Bronchial epithelial cell (primary cell): ENCODE measurements around the gene RAD9A. TPM values are rescaled to one million over a fixed set of nuclear protein-coding genes. Genes with fewer than 3 reads are reported as not detected.

Source experiments
- DNase-seq: peaks from one replicate; pipeline ENCODE4 v3.0.0-alpha.2; 2010; ENCODE audit warnings: low read depth
- FAIRE-seq: peaks from 2 replicates; lab custom pipeline; 2011; peaks lifted over from hg19 to GRCh38; lab: Jason Lieb, UNC
- H3K27me3 ChIP-seq: 2 replicates; pipeline ENCODE4 v1.5.1; 2011; ENCODE audit warnings: low read length; ENCODE audit not compliant: control insufficient read depth, insufficient read depth
- H3K36me3 ChIP-seq: 2 replicates; pipeline ENCODE4 v1.5.1; 2011; ENCODE audit warnings: low read length; ENCODE audit not compliant: control insufficient read depth, insufficient read depth
- H3K4me3 ChIP-seq: 2 replicates; pipeline ENCODE4 v1.5.1; 2011; ENCODE audit warnings: mild to moderate bottlenecking, low read depth, low read length, control low read depth
- total RNA-seq: library from RNA; depleted of rRNA; stranded (reverse); fragments of >200 nt; gene quantifications from 2 replicates; pipeline ENCODE4 v1.2.1, GENCODE V29; 2014
- TF ChIP-seq, protein P1 (sequence below): IDR thresholded peaks from 2 replicates; pipeline ENCODE4 v1.5.1; 2011; ENCODE audit warnings: mild to moderate bottlenecking, moderate library complexity, low read length, control low read depth, inconsistent platforms; ENCODE audit not compliant: insufficient read depth, severe bottlenecking

The RAD9A gene
- total RNA-seq, 1 donor from 2014 or later = 8.7 TPM

DNA sequence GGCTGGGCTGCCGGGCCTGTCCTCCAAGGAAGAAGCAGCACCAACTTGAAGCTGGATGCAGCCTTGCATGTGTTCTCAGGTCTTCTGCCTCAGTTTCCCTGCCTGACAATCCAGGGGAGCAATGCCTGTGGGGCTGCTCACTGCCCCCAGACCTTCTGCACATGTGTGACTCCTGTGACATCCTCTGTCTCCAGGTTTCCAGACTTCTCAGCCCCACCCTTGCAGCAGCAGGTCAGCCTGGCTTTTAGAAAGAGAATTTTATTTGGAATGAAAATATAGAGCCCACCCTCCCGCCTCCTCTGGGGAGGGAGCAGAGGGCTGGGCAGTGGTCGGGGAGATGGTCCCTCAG lies 46.0 kb downstream of the RAD9A start:
- TF ChIP-seq, protein P1, sequence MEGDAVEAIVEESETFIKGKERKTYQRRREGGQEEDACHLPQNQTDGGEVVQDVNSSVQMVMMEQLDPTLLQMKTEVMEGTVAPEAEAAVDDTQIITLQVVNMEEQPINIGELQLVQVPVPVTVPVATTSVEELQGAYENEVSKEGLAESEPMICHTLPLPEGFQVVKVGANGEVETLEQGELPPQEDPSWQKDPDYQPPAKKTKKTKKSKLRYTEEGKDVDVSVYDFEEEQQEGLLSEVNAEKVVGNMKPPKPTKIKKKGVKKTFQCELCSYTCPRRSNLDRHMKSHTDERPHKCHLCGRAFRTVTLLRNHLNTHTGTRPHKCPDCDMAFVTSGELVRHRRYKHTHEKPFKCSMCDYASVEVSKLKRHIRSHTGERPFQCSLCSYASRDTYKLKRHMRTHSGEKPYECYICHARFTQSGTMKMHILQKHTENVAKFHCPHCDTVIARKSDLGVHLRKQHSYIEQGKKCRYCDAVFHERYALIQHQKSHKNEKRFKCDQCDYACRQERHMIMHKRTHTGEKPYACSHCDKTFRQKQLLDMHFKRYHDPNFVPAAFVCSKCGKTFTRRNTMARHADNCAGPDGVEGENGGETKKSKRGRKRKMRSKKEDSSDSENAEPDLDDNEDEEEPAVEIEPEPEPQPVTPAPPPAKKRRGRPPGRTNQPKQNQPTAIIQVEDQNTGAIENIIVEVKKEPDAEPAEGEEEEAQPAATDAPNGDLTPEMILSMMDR = no peak
- H3K36me3 ChIP-seq = peaks cover 35% of the 10 kb centered on the region
- DNase-seq (no peak), FAIRE-seq (no peak)
- no peaks in the 10 kb centered on the region for H3K27me3 ChIP-seq
- no peak overlapping the region for H3K4me3 ChIP-seq

DNA sequence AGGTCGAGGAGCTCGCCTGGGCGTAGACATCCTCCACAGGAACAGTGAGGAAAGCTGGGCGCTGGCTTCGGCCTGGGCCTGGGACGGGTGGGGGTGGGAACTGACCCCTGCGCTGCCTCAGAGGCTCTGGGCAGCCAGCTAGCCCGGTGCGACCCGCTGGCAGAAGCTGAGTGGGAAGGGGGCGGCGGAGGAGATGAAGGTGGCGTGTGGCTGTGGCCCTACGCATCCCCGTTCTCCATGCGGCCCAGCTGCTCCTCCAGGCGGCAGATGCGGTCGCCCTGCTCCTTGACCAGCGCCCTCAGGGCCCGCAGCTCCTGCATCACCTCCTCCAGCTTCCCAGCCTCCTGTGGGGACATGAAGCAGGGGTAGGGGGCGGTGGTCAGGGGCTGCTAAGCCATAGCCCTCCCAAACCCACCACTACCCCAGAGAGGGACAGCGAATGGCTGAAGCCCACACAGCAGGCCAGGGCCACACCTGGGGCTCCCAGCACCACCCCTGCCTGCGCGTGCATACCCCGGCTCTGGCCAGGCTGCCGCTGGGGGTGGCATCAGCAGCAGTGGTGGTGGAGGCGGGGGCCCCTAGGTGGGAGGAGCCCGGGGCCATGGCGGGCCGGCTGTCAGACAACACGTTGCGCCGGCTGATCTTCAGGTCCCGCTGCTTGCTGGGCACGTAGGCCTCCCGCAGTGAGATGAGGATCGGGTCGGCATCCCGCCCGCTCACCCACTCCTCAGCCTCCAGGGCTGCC lies 46.5 kb downstream of the RAD9A start:
- no peak overlapping the region for H3K4me3 ChIP-seq
- H3K36me3 ChIP-seq = peaks cover 31% of the 10 kb centered on the region
- TF ChIP-seq, protein P1 = no peak
- DNase-seq (no peak), FAIRE-seq (no peak)
- H3K27me3 ChIP-seq = no peaks in the 10 kb centered on the region

DNA sequence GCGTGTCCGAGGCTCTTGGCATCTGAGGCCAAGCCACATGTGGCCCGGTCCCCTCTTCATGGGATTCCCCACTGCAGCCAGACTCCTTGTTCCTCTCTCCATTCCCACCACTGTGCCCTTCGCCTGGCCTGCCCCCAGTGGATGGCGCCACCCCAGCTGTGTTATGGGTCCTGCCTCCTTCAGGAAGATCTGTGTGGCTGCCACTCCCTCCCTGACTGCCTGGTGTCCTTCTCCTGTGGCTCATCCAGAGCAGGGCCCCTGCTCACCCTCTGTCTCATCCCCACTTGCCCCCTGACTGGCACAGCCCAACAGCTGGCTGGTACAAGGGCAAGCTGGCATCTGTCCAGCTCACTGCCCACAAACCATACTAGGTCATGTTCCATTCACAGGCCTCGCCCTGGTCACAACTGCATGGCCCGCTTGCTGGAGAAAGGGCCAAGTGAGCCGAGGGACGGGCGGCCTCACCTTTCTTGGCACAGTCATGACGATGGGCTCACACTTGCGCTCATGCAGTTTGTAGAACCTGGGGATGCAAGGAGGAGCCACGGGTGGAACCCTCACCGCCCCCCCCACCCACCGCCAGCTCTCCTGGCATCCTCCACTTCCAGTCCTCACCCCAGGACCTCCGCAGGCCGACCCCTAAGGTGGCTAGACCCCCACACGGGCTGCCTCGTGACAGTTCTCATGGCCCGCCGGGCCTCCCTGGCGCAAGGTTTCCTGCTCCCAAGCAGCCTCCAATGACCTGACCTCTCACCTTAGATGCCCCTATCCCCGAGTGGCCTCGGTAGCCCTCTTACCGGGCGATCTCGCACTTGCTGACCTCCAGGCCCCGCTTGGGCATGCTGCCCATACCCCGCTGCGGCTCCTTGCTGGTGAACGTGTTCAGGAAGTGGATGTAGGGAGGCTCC lies 47.8 kb downstream of the RAD9A start:
- peaks cover 21% of the 10 kb centered on the region for H3K36me3 ChIP-seq
- FAIRE-seq (no peak), DNase-seq (peak; percentile 20)
- H3K27me3 ChIP-seq = no peaks in the 10 kb centered on the region
- H3K4me3 ChIP-seq = no peak overlapping the region
- TF ChIP-seq, protein P1 = peak; percentile 47

DNA sequence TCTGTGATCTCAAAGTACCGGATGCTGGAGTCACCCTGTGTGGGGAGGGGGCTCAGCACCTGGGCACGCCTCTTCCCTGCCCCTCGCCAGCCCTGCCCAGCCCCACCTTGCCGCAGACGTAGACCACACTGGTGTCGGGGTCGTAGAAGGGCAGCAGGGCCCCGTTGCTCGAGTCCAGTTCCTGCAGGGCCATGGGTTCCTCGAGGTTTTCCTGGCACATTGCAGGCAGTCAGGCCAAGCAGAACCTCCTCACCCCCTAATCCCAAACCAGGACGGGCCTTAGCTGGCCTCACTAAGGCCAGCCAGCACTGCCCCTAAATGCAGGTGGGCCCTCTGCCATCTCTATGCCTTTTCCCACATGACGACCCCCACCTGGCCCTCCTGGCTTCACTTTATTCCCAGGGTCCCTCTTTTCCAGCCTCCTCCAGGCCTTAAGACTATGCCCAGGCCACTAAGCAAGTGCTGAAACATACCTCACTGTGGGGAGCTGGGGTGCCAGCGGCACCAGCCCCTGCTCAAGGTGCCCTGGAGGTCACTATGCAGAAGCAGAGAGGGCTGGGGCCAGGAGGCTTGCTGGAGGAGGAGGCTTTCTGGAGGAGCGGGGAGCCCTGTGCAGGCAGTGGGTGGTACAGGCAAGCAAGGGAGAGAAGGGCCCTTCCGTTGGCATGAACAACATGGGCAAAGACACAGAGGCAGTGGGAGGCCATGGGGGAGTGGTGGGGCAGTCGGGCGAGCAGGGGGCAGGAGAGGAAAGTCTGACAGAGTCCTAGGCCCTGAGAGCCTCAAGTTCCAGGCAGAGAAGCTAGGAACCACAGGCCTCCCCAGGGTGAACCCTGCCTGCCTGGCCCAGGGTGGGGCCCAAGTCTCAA lies 48.7 kb downstream of the RAD9A start:
- no peak for FAIRE-seq
- peaks cover 20% of the 10 kb centered on the region for H3K36me3 ChIP-seq

DNA sequence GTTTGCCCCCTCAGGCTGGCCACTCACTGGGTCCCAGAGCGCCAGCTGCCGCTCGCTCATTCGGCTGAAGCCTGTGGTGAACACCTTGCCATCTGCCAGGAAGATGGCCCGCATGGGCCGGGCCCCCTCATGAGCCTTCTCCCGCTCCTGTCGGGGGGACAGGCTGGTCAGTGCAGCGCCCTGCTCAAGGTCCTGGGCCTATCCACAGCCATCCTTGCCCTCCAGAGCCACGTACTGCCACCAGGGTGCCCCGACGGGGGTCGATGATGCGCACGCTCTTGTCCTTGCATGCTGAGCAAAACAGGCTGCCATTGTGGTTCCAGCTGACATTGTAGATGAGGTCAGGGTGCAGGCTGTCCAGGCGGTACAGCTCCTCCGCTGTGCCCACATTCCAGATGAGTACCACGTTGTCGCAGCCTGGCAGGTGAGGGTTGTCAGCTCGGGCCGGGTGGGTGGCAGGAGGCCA lies 49.3 kb downstream of the RAD9A start:
- Histone ChIP-seq H3K4me3 (no peak overlapping the region), H3K36me3 (peaks cover 17% of the 10 kb centered on the region), H3K27me3 (no peaks in the 10 kb centered on the region)
- FAIRE-seq (no peak), DNase-seq (no peak)
- TF ChIP-seq, protein P1 = no peak

More for the DNA sequence above, 48.7 kb downstream of the RAD9A start:
- TF ChIP-seq, protein P1 = no peak
- Histone ChIP-seq H3K4me3 (no peak overlapping the region), H3K27me3 (no peaks in the 10 kb centered on the region)
- no peak for DNase-seq
